ENCODE results near the gene LIPC. TPM values are rescaled to one million over a fixed set of nuclear protein-coding genes. Genes with fewer than 3 reads are reported as not detected.

LIPC gene
- total RNA-seq, 1 donor from 2014 or later: 0.62 TPM

GRCh38 chr15:58608129-58608590 is 176.4 kb downstream of the LIPC start:
- intact Hi-C loops (cut with DNase I): no loop called here
- DNase-seq (ENCODE audit: low spot score): no peak

DNA sequence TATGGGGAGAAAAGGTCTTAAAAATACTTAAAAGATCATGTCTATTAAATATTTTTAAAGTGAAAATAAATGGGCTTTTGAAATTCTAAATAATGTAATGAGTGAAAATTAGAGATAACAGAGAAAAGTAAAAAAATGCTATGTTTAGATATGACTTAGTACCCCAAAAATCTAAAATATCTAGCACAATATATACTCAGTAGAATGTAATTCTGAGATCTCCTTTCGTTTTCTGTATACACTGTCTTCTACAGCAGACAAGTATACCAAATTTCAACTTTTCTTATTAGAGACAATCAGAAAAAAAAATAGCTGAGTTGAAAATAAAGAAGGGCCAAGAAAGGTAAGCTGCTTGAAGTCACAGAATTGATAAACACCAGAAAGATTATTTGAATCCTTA is 176.9 kb downstream of the LIPC start:
- intact Hi-C loops (cut with DNase I): no loop called here
- DNase-seq (ENCODE audit: low spot score): no peak

DNA sequence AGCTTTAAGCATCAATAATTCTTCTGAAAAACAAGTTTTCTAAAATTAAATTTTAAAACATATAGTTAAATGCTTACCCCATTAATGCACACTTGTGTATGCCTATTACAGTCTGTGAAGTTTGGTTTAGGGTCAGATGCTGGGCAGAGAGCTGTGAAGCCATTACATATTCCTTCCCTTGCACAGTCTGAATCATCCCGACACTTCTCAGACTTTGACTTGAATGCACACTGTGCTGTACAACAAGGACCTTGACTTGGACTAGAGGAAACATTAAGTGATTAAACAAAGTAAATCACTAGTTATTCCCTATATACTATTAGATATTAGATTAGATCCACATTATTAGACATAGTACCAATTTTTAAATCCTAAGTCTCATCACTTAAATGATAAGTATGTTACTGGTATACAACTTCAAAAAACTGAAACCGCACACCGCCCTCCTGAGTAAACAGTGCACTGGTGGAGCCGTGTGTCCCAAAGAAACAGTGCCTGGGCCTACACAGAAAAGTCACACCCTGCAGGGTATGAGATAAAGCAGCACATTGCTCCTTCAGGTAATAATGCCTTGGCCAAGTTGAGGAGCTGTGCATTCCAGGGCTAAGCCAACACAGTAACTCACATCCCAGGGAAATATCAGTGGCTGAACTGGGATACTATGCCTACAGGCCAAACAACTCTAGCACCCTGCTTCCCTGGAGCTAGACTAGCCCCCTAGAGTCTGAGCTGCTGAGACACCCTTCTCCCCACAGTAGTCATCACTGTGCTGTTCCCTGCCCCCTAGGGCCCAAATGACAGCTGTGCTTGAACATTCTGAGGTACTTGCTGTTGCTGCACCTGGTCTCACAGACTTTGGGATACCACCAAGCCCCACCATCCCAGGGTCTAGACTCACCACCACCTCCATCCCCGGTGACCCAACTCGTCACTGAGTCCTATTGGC is 180.2 kb downstream of the LIPC start:
- intact Hi-C loops (cut with DNase I): no loop called here
- no peak for DNase-seq (ENCODE audit: low spot score)

GRCh38 chr15:58616171-58616570 is 184.4 kb downstream of the LIPC start:
- intact Hi-C loops (cut with DNase I): no loop called here
- DNase-seq (ENCODE audit: low spot score): no peak
